Measurements from ENCODE around the gene FGA. TPM values are rescaled to one million over a fixed set of nuclear protein-coding genes. Genes with fewer than 3 reads are reported as not detected.

Gene FGA
- total RNA-seq, 2 experiments from 2014 or later = not detected

- intact Hi-C loops (cut with DNase I, micrococcal nuclease) = no loop called here
- ATAC-seq (no peak), DNase-seq (no peak)
- no peak overlapping the region for H3K27ac Mint-ChIP-seq
- ChIA-PET CTCF (no interaction called here), POLR2A (no interaction called here)
- no peaks in the 10 kb centered on the region for H3K36me3 Mint-ChIP-seq (ENCODE audit: low read depth)
- peaks cover 7% of the 10 kb centered on the region for H3K27me3 Mint-ChIP-seq
- no peaks in the 10 kb centered on the region for H3K9me3 Mint-ChIP-seq (ENCODE audit: low read depth)
- no peak overlapping the region for H3K4me3 Mint-ChIP-seq
- no peaks in the 10 kb centered on the region for H3K4me1 Mint-ChIP-seq
Measured at GRCh38 chr4:154578919-154579318, 11.6 kb downstream of the FGA start.

- no peak overlapping the region for H3K27ac Mint-ChIP-seq
- intact Hi-C loops (cut with DNase I, micrococcal nuclease) = no loop called here
- no peak overlapping the region for H3K4me3 Mint-ChIP-seq
- ChIA-PET CTCF (interaction anchor here (1.1 kb wide), 1 partner anchor 18 kb away, joined by 3 read pairs; no protein-coding TSS in a partner anchor), POLR2A (no interaction called here)
- no peaks in the 10 kb centered on the region for H3K9me3 Mint-ChIP-seq (ENCODE audit: low read depth)
- no peaks in the 10 kb centered on the region for H3K36me3 Mint-ChIP-seq (ENCODE audit: low read depth)
- no peaks in the 10 kb centered on the region for H3K4me1 Mint-ChIP-seq
- peaks cover 7% of the 10 kb centered on the region for H3K27me3 Mint-ChIP-seq
- no peak for DNase-seq
- no peak for ATAC-seq
Measured at GRCh38 chr4:154577324-154577723, 13.2 kb downstream of the FGA start.

- ChIA-PET POLR2A (no interaction called here), CTCF (interaction anchor here (1.3 kb wide), 1 partner anchor 51 kb away, joined by 4 read pairs; no protein-coding TSS in a partner anchor)
- DNase-seq (no peak), ATAC-seq (no peak)
- intact Hi-C loops (cut with DNase I, micrococcal nuclease) = no loop called here
- Mint-ChIP-seq H3K36me3 (ENCODE audit: low read depth) (no peaks in the 10 kb centered on the region), H3K27ac (no peak overlapping the region), H3K9me3 (ENCODE audit: low read depth) (no peaks in the 10 kb centered on the region), H3K27me3 (peaks cover 5% of the 10 kb centered on the region), H3K4me1 (no peaks in the 10 kb centered on the region), H3K4me3 (no peak overlapping the region)
Measured at GRCh38 chr4:154574311-154574710, 16.2 kb downstream of the FGA start.

- ChIA-PET POLR2A (no interaction called here), CTCF (interaction anchor here (1.2 kb wide), 1 partner anchor 49 kb away, joined by 3 read pairs; no protein-coding TSS in a partner anchor)
- intact Hi-C loops (cut with DNase I, micrococcal nuclease) = no loop called here
- H3K4me3 Mint-ChIP-seq = no peak overlapping the region
- peaks cover 3% of the 10 kb centered on the region for H3K27me3 Mint-ChIP-seq
- H3K27ac Mint-ChIP-seq = no peak overlapping the region
- no peaks in the 10 kb centered on the region for H3K9me3 Mint-ChIP-seq (ENCODE audit: low read depth)
- no peaks in the 10 kb centered on the region for H3K4me1 Mint-ChIP-seq
- H3K36me3 Mint-ChIP-seq (ENCODE audit: low read depth) = no peaks in the 10 kb centered on the region
- ATAC-seq = no peak
- no peak for DNase-seq
Measured at GRCh38 chr4:154573190-154573870, 17.2 kb downstream of the FGA start.

GRCh38 chr4:154569584-154569983 lies 21.0 kb downstream of the FGA start:
- CTCF ChIA-PET = interaction anchor here (0.5 to 2.0 kb wide), 5 partner anchors 11 to 144 kb away, joined by 3 to 10 read pairs (median 3); no protein-coding TSS in a partner anchor

GRCh38 chr4:154569028-154569427 lies 21.5 kb downstream of the FGA start:
- DNase-seq = no peak
- no peaks in the 10 kb centered on the region for H3K9me3 Mint-ChIP-seq (ENCODE audit: low read depth)
- ChIA-PET POLR2A (no interaction called here), CTCF (interaction anchor here (0.5 to 2.0 kb wide), 6 partner anchors 10 to 1204 kb away, joined by 3 to 10 read pairs (median 3); no protein-coding TSS in a partner anchor)
- no peak overlapping the region for H3K27ac Mint-ChIP-seq
- no peaks in the 10 kb centered on the region for H3K36me3 Mint-ChIP-seq (ENCODE audit: low read depth)
- intact Hi-C loops (cut with DNase I, micrococcal nuclease) = no loop called here
- no peak for ATAC-seq
- H3K4me1 Mint-ChIP-seq = no peaks in the 10 kb centered on the region
- no peaks in the 10 kb centered on the region for H3K27me3 Mint-ChIP-seq
- H3K4me3 Mint-ChIP-seq = no peak overlapping the region

More at GRCh38 chr4:154569584-154569983, 21.0 kb downstream of the FGA start:
- DNase-seq = no peak
- Mint-ChIP-seq H3K36me3 (ENCODE audit: low read depth) (no peaks in the 10 kb centered on the region), H3K27ac (no peak overlapping the region), H3K4me3 (no peak overlapping the region), H3K4me1 (no peaks in the 10 kb centered on the region), H3K27me3 (no peaks in the 10 kb centered on the region), H3K9me3 (ENCODE audit: low read depth) (no peaks in the 10 kb centered on the region)
- no peak for ATAC-seq
- POLR2A ChIA-PET = no interaction called here
- intact Hi-C loops (cut with DNase I, micrococcal nuclease) = no loop called here

- ChIA-PET CTCF (no interaction called here), POLR2A (no interaction called here)
- no peak overlapping the region for H3K27ac Mint-ChIP-seq
- intact Hi-C loops (cut with DNase I, micrococcal nuclease) = no loop called here
- H3K9me3 Mint-ChIP-seq (ENCODE audit: low read depth) = no peaks in the 10 kb centered on the region
- no peak overlapping the region for H3K4me3 Mint-ChIP-seq
- H3K27me3 Mint-ChIP-seq = peaks cover 4% of the 10 kb centered on the region
- H3K4me1 Mint-ChIP-seq = no peaks in the 10 kb centered on the region
- DNase-seq (no peak), ATAC-seq (no peak)
- no peaks in the 10 kb centered on the region for H3K36me3 Mint-ChIP-seq (ENCODE audit: low read depth)
Measured at GRCh38 chr4:154566639-154567204, 23.8 kb downstream of the FGA start.

- Mint-ChIP-seq H3K9me3 (ENCODE audit: low read depth) (no peaks in the 10 kb centered on the region), H3K27me3 (peaks cover 7% of the 10 kb centered on the region), H3K36me3 (ENCODE audit: low read depth) (no peaks in the 10 kb centered on the region), H3K4me1 (no peaks in the 10 kb centered on the region), H3K4me3 (no peak overlapping the region), H3K27ac (no peak overlapping the region)
- ATAC-seq = no peak
- no peak for DNase-seq
- intact Hi-C loops (cut with DNase I, micrococcal nuclease) = no loop called here
- ChIA-PET CTCF (interaction anchor here (1.7 kb wide), 1 partner anchor 13 kb away, joined by 7 read pairs; no protein-coding TSS in a partner anchor), POLR2A (no interaction called here)
Measured at GRCh38 chr4:154565704-154566103, 24.8 kb downstream of the FGA start.

GRCh38 chr4:154564311-154564710 lies 26.2 kb downstream of the FGA start:
- Mint-ChIP-seq H3K36me3 (ENCODE audit: low read depth) (no peaks in the 10 kb centered on the region), H3K4me3 (no peak overlapping the region), H3K27me3 (peaks cover 7% of the 10 kb centered on the region), H3K27ac (no peak overlapping the region), H3K4me1 (no peaks in the 10 kb centered on the region), H3K9me3 (ENCODE audit: low read depth) (no peaks in the 10 kb centered on the region)
- ATAC-seq = no peak
- ChIA-PET POLR2A (interaction anchor here (0.7 kb wide), 1 partner anchor 14 kb away, joined by 3 read pairs; the partner anchor contains the start of gene PLRG1), CTCF (interaction anchor here (0.5 to 1.7 kb wide), 2 partner anchors 12 to 486 kb away, joined by 4 to 7 read pairs; no protein-coding TSS in a partner anchor)
- intact Hi-C loops (cut with DNase I, micrococcal nuclease) = no loop called here
- DNase-seq = no peak

GRCh38 chr4:154562697-154563254 lies 27.8 kb downstream of the FGA start, which contains the start of gene FGB:
TSS of gene FGB (plus strand) at chr4:154563011. CDS start at chr4:154563019, 8 bp downstream.
- CTCF ChIA-PET = interaction anchor here (0.8 to 1.9 kb wide), 6 partner anchors 9 to 59 kb away, joined by 3 to 10 read pairs (median 3); partner anchors contain the start of genes FGG and PLRG1

GRCh38 chr4:154560824-154561231 lies 29.7 kb downstream of the FGA start:
- ChIA-PET POLR2A (no interaction called here), CTCF (interaction anchor here (2.5 to 2.9 kb wide), 2 partner anchors 57 to 63 kb away, joined by 24 to 32 read pairs; no protein-coding TSS in a partner anchor)
- H3K27me3 Mint-ChIP-seq = peaks cover 7% of the 10 kb centered on the region
- no peak overlapping the region for H3K27ac Mint-ChIP-seq
- H3K4me1 Mint-ChIP-seq = no peaks in the 10 kb centered on the region
- DNase-seq (no peak), ATAC-seq (no peak)
- intact Hi-C loops (cut with DNase I, micrococcal nuclease) = no loop called here
- H3K36me3 Mint-ChIP-seq (ENCODE audit: low read depth) = no peaks in the 10 kb centered on the region
- no peaks in the 10 kb centered on the region for H3K9me3 Mint-ChIP-seq (ENCODE audit: low read depth)
- H3K4me3 Mint-ChIP-seq = no peak overlapping the region

More at GRCh38 chr4:154562697-154563254, 27.8 kb downstream of the FGA start, which contains the start of gene FGB:
- no peaks in the 10 kb centered on the region for H3K4me1 Mint-ChIP-seq
- ATAC-seq (no peak), DNase-seq (no peak)
- no peaks in the 10 kb centered on the region for H3K9me3 Mint-ChIP-seq (ENCODE audit: low read depth)
- no peak within 1 kb of the TSS for H3K4me3 Mint-ChIP-seq
- H3K27ac Mint-ChIP-seq = no peak within 1 kb of the TSS
- intact Hi-C loops (cut with DNase I, micrococcal nuclease) = no loop called here
- H3K36me3 Mint-ChIP-seq (ENCODE audit: low read depth) = no peaks in the 10 kb centered on the region
- POLR2A ChIA-PET = no interaction called here
- H3K27me3 Mint-ChIP-seq = peaks cover 7% of the 10 kb centered on the region
